Measurements from ENCODE around the gene SOX30.

Gene SOX30

GRCh38 chr5:157611571-157612476 lies 40.4 kb downstream of the SOX30 start:
- in situ Hi-C loops (cut with HindIII; ENCODE audit: low pct_unique_long_range_greater_than_20kb, low sequenced_read_pairs), result no loop called here
- DNase-seq (ENCODE audit: low read depth in 1 of 2, low spot score in 1 of 2), result no peak
- no peak for TF ChIP-seq JUND (IDR thresholded peaks at IDR 0.05; ENCODE audit: low read depth)

GRCh38 chr5:157610990-157611389 lies 41.2 kb downstream of the SOX30 start:
- DNase-seq (ENCODE audit: low read depth in 1 of 2, low spot score in 1 of 2), result no peak
- in situ Hi-C loops (cut with HindIII; ENCODE audit: low pct_unique_long_range_greater_than_20kb, low sequenced_read_pairs), result no loop called here
- TF ChIP-seq JUND (IDR thresholded peaks at IDR 0.05; ENCODE audit: low read depth), result no peak

GRCh38 chr5:157608972-157609565 lies 43.2 kb downstream of the SOX30 start:
- no peak for DNase-seq (ENCODE audit: low read depth in 1 of 2, low spot score in 1 of 2)
- in situ Hi-C loops (cut with HindIII; ENCODE audit: low pct_unique_long_range_greater_than_20kb, low sequenced_read_pairs), result no loop called here
- TF ChIP-seq JUND (IDR thresholded peaks at IDR 0.05; ENCODE audit: low read depth), result no peak

- in situ Hi-C loops (cut with HindIII; ENCODE audit: low pct_unique_long_range_greater_than_20kb, low sequenced_read_pairs), result no loop called here
- no peak for DNase-seq (ENCODE audit: low read depth in 1 of 2, low spot score in 1 of 2)
- TF ChIP-seq JUND (IDR thresholded peaks at IDR 0.05; ENCODE audit: low read depth), result no peak
These were observed 44.7 kb downstream of the SOX30 start for GRCh38 chr5:157607371-157608161.

- in situ Hi-C loops (cut with HindIII; ENCODE audit: low pct_unique_long_range_greater_than_20kb, low sequenced_read_pairs), result no loop called here
- DNase-seq (ENCODE audit: low read depth in 1 of 2, low spot score in 1 of 2), result no peak
- TF ChIP-seq JUND (IDR thresholded peaks at IDR 0.05; ENCODE audit: low read depth), result no peak
These were observed 46.2 kb downstream of the SOX30 start for GRCh38 chr5:157606046-157606445.

- DNase-seq (ENCODE audit: low read depth in 1 of 2, low spot score in 1 of 2), result no peak
- in situ Hi-C loops (cut with HindIII; ENCODE audit: low pct_unique_long_range_greater_than_20kb, low sequenced_read_pairs), result no loop called here
- TF ChIP-seq JUND (IDR thresholded peaks at IDR 0.05; ENCODE audit: low read depth), result no peak
These were observed 48.7 kb downstream of the SOX30 start for GRCh38 chr5:157603333-157604190.

- in situ Hi-C loops (cut with HindIII; ENCODE audit: low pct_unique_long_range_greater_than_20kb, low sequenced_read_pairs), result no loop called here
- no peak for DNase-seq (ENCODE audit: low read depth in 1 of 2, low spot score in 1 of 2)
These were observed 49.7 kb downstream of the SOX30 start for GRCh38 chr5:157602505-157602904.

GRCh38 chr5:157600252-157600651 lies 52.0 kb downstream of the SOX30 start:
- in situ Hi-C loops (cut with HindIII; ENCODE audit: low pct_unique_long_range_greater_than_20kb, low sequenced_read_pairs), result no loop called here
- TF ChIP-seq JUND (IDR thresholded peaks at IDR 0.05; ENCODE audit: low read depth), result no peak
- DNase-seq (ENCODE audit: low read depth in 1 of 2, low spot score in 1 of 2), result no peak

More at GRCh38 chr5:157602505-157602904, 49.7 kb downstream of the SOX30 start:
- no peak for TF ChIP-seq JUND (IDR thresholded peaks at IDR 0.05; ENCODE audit: low read depth)

- in situ Hi-C loops (cut with HindIII; ENCODE audit: low pct_unique_long_range_greater_than_20kb, low sequenced_read_pairs), result no loop called here
These were observed 52.7 kb downstream of the SOX30 start for GRCh38 chr5:157599565-157599964.

GRCh38 chr5:157598350-157598936 lies 53.8 kb downstream of the SOX30 start:
- DNase-seq (ENCODE audit: low read depth in 1 of 2, low spot score in 1 of 2), result no peak
- no peak for TF ChIP-seq JUND (IDR thresholded peaks at IDR 0.05; ENCODE audit: low read depth)
- in situ Hi-C loops (cut with HindIII; ENCODE audit: low pct_unique_long_range_greater_than_20kb, low sequenced_read_pairs), result no loop called here

More at GRCh38 chr5:157599565-157599964, 52.7 kb downstream of the SOX30 start:
- TF ChIP-seq JUND (IDR thresholded peaks at IDR 0.05; ENCODE audit: low read depth), result no peak
- DNase-seq (ENCODE audit: low read depth in 1 of 2, low spot score in 1 of 2), result no peak

GRCh38 chr5:157597277-157597676 lies 55.0 kb downstream of the SOX30 start:
- no peak for DNase-seq (ENCODE audit: low read depth in 1 of 2, low spot score in 1 of 2)
- TF ChIP-seq JUND (IDR thresholded peaks at IDR 0.05; ENCODE audit: low read depth), result no peak
- in situ Hi-C loops (cut with HindIII; ENCODE audit: low pct_unique_long_range_greater_than_20kb, low sequenced_read_pairs), result no loop called here

Measured in T47D (cell line).